RWPE2 (cell line): ENCODE results near the gene RAB15.

Source experiments
- ATAC-seq: fragments of 200-7000 bp; cut with Tn5 transposase; 3 replicates; pipeline ENCODE4 v1.9.1; 2021; ENCODE audit warnings: low read depth
- DNase-seq: peaks from one replicate; pipeline ENCODE4 v3.0.0-alpha.2; 2020; ENCODE audit warnings: low spot score
- H3K27ac ChIP-seq: fragments of 450-650 bp; 2 replicates; pipeline ENCODE4 v1.5.1; 2017; ENCODE audit warnings: mild to moderate bottlenecking; ENCODE audit not compliant: poor library complexity, severe bottlenecking
- H3K27me3 ChIP-seq: fragments of 250-450 bp; sonication (Bioruptor Pico); 2 replicates; pipeline ENCODE4 v1.5.1; 2021; ENCODE audit warnings: mild to moderate bottlenecking, moderate library complexity; ENCODE audit not compliant: insufficient read depth, poor library complexity, severe bottlenecking
- H3K36me3 ChIP-seq: fragments of 250-450 bp; sonication (Bioruptor Pico); 2 replicates; pipeline ENCODE4 v1.5.1; 2020; ENCODE audit warnings: low read depth, mild to moderate bottlenecking, moderate library complexity
- H3K4me1 ChIP-seq: fragments of 250-450 bp; sonication (Bioruptor Pico); 2 replicates; pipeline ENCODE4 v1.5.1; 2021; ENCODE audit warnings: mild to moderate bottlenecking, moderate library complexity; ENCODE audit not compliant: insufficient read depth, poor library complexity, severe bottlenecking
- H3K4me3 ChIP-seq: fragments of 250-450 bp; sonication (Bioruptor Pico); 2 replicates; pipeline ENCODE4 v1.5.1; 2021; ENCODE audit warnings: mild to moderate bottlenecking, moderate library complexity; ENCODE audit not compliant: severe bottlenecking
- H3K9me3 ChIP-seq: fragments of 250-450 bp; sonication (Bioruptor Pico); 2 replicates; pipeline ENCODE4 v1.5.1; 2021; ENCODE audit warnings: mild to moderate bottlenecking, moderate library complexity; ENCODE audit not compliant: severe bottlenecking
- TF ChIP-seq, protein P1 (sequence below): fragments of 450-650 bp; IDR thresholded peaks from one replicate; pipeline ENCODE4 v1.5.1; 2017; ENCODE audit warnings: mild to moderate bottlenecking, moderate library complexity; ENCODE audit not compliant: poor library complexity, severe bottlenecking

Gene RAB15

DNA sequence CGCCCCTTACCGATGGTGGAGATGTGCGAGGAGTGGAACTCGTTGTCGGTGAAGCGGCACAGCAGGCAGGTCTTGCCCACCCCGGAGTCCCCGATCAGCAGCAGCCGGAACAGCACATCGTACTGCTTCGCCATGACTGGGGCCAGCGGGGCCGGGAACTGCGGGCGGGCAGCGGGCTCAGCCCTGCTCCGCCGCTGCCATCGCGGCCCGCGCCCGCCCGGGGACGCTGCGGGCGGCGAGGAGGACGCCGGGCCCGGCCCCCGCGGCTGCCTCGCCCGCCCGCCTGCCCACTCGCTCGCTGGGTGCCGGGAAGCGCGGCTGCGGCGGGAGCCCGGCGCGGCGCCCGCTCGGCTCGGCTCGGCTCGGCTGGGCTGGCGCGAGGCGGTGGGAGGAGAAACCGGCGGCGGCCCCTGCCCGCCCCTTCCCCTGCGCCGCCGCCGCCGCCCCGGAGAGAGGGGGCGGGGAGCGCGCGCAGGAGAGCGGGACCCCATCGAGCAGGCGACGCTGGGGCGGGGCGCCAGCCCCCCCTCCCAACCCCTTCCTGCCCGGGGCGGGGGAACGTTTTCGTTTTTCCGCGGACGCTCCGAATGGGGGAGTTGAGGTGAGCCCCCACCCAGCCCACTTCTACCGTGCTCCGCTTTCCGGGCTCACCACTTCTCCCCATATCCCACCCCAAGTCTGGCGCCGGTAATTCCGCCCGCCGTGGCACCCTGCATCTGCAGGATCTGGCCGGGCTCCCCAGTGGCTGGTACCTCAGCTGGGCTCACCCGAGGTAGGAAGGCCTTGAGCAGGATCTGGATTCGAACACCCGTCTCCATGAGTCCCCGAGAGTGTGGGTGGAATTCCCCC, at the start of gene RAB15:
TSS of gene RAB15 (minus strand) at position 394 of the 849 bp plus-strand sequence. CDS start at position 134, 260 bp downstream.
- DNase-seq (no peak), ATAC-seq (peak; percentile 70)
- H3K27ac ChIP-seq: no peak within 1 kb of the TSS
- TF ChIP-seq, protein P1, sequence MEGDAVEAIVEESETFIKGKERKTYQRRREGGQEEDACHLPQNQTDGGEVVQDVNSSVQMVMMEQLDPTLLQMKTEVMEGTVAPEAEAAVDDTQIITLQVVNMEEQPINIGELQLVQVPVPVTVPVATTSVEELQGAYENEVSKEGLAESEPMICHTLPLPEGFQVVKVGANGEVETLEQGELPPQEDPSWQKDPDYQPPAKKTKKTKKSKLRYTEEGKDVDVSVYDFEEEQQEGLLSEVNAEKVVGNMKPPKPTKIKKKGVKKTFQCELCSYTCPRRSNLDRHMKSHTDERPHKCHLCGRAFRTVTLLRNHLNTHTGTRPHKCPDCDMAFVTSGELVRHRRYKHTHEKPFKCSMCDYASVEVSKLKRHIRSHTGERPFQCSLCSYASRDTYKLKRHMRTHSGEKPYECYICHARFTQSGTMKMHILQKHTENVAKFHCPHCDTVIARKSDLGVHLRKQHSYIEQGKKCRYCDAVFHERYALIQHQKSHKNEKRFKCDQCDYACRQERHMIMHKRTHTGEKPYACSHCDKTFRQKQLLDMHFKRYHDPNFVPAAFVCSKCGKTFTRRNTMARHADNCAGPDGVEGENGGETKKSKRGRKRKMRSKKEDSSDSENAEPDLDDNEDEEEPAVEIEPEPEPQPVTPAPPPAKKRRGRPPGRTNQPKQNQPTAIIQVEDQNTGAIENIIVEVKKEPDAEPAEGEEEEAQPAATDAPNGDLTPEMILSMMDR: peak; percentile 10
- no peaks in the 10 kb centered on the region for H3K27me3 ChIP-seq
- no peaks in the 10 kb centered on the region for H3K36me3 ChIP-seq
- H3K4me1 ChIP-seq: no peaks in the 10 kb centered on the region
- no peaks in the 10 kb centered on the region for H3K9me3 ChIP-seq
- peak within 1 kb of the TSS; percentile 48 for H3K4me3 ChIP-seq

DNA sequence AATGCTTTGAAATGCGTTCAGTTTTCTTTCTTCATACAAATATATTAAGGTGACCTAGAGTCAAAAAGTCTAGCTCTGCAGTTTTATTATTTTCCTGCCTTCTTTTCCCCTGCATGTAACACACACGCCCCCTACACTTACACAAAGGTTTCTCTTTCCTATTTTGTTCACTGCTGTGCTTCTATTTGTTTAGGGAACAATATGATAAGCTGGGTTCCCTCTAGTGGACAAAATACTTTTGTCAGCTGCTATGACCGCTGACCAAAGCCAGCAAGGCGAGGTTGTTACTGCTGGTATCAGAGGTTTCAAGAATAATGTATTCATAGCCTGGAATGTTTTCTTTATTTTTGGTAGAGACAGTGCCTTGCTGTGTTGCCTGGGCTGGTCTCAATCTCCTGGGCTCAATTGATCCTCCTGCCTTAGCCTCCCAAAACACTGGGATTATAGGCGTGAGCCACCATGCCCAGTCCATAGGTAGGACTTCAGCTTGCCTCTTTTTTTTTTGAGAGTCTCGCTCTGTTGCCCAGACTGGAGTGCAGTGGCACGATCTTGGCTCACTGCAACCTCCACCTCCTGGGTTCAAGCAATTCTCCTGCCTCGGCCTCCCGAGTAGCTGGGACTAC, 47.9 kb upstream of the RAB15 start:
- Histone ChIP-seq H3K27ac (no peak overlapping the region), H3K36me3 (peaks cover 28% of the 10 kb centered on the region), H3K4me1 (no peaks in the 10 kb centered on the region), H3K27me3 (no peaks in the 10 kb centered on the region), H3K9me3 (no peaks in the 10 kb centered on the region), H3K4me3 (no peak overlapping the region)
- DNase-seq: no peak
- ATAC-seq: peak; percentile 86
- TF ChIP-seq, protein P1: peak; percentile 87

DNA sequence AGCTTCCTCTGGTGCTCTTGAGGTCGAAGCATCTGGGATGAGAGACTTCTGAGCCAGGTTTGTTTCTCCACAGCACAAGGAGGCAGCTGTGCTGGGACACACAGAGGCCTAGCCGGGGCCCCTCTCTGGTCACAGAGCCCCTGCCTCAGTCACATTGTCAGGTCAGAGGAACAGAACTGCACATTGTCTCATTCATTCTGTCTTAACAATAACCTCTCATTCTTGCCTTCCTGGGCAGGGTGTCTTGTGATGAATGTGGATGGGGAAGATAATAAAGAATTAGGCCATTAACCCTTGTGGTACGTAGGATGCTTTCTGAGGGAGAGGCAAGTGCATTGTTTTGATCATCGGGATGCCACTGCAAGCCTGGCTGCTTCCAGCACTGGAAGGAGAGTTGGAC, 44.3 kb upstream of the RAB15 start:
- Histone ChIP-seq H3K9me3 (no peaks in the 10 kb centered on the region), H3K27ac (no peak overlapping the region), H3K4me3 (no peak overlapping the region), H3K36me3 (peaks cover 44% of the 10 kb centered on the region), H3K27me3 (no peaks in the 10 kb centered on the region), H3K4me1 (no peaks in the 10 kb centered on the region)
- DNase-seq (no peak), ATAC-seq (no peak)
- TF ChIP-seq, protein P1: no peak

DNA sequence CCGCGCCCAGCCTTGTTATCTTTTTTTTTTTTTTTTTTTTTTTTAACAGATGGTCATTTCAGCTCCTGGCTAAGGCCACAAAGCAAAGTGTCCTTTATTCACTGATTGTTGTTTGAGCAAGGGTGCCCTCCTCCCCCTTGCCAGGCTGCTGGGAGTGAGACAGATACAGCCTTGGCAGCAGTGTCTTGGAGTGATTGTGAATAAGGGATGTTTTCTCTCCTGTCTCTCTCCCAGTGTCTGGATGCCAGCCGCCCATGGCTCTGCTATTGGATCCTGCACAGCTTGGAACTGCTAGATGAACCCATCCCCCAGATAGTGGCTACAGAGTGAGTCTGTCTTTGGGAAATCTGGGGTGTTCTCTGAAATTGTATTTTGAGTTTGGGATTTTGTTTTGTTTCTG, 43.3 kb upstream of the RAB15 start:
- ATAC-seq (no peak), DNase-seq (no peak)
- Histone ChIP-seq H3K27me3 (no peaks in the 10 kb centered on the region), H3K9me3 (no peaks in the 10 kb centered on the region), H3K4me1 (no peaks in the 10 kb centered on the region), H3K27ac (no peak overlapping the region), H3K36me3 (peaks cover 44% of the 10 kb centered on the region), H3K4me3 (no peak overlapping the region)
- TF ChIP-seq, protein P1: no peak

DNA sequence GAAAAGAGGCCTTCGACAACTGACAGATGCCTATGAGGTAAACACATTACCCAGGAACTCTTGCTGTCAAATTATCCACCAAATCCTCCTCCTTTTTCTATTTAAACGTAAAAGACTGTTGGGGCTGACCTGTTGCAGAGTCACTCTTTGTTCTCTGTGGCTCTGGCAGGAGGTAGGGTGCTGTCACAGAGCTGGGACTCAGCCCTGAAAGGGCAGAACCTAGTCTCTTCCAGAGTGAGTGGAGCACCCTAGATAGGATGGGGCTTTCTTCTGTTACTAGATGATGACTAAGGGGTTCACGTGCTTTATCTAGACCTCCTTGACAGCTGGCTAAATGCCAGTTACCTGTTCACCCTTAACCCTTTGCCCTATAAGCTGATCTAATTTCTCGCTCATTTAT, 40.2 kb upstream of the RAB15 start:
- no peak for DNase-seq
- Histone ChIP-seq H3K27me3 (no peaks in the 10 kb centered on the region), H3K9me3 (no peaks in the 10 kb centered on the region), H3K4me1 (no peaks in the 10 kb centered on the region), H3K36me3 (peaks cover 39% of the 10 kb centered on the region), H3K4me3 (no peak overlapping the region), H3K27ac (no peak overlapping the region)
- no peak for ATAC-seq
- TF ChIP-seq, protein P1: no peak
